Activated T-helper 1 cell treated with anti-CD3 and anti-CD28 coated beads, Interleukin-12 subunit alpha, Interleukin-12 subunit beta, Interleukin-2, Interleukin-4 antibody, amounts not matched to agents 30 ng/mL and 10 ng/mL and 1 ng/mL, durations not matched to agents 14 hours and 24 hours and 36 hours (primary cell): Measurements from ENCODE around the gene SMG9. TPM values are rescaled to one million over a fixed set of nuclear protein-coding genes. Genes with fewer than 3 reads are reported as not detected.

Source experiments
- DNase-seq: peaks from one replicate; pipeline ENCODE4 v3.0.0; 2021; ENCODE audit warnings: low spot score
- H3K27ac Mint-ChIP-seq: one replicate; pipeline ENCODE4 v1.8.0; 2021; ENCODE audit warnings: mild to moderate bottlenecking, mixed read lengths
- H3K27me3 Mint-ChIP-seq: one replicate; pipeline ENCODE4 v1.8.0; 2022; ENCODE audit warnings: mild to moderate bottlenecking, moderate library complexity, mixed read lengths; ENCODE audit not compliant: insufficient read depth
- H3K36me3 Mint-ChIP-seq: one replicate; pipeline ENCODE4 v1.8.0; 2021; ENCODE audit warnings: low read depth, mixed read lengths
- H3K4me1 Mint-ChIP-seq: one replicate; pipeline ENCODE4 v1.8.0; 2021; ENCODE audit warnings: low read depth, mixed read lengths
- H3K4me3 Mint-ChIP-seq: one replicate; pipeline ENCODE4 v1.8.0; 2021; ENCODE audit warnings: mild to moderate bottlenecking, moderate library complexity, mixed read lengths
- H3K9me3 Mint-ChIP-seq: one replicate; pipeline ENCODE4 v1.8.0; 2021; ENCODE audit warnings: mixed read lengths
- intact Hi-C: fragments of 100-400 bp; cut with micrococcal nuclease; formaldehyde crosslinking; loops from one replicate; pipeline ENCODE4 v1.15.1; 2024
- total RNA-seq: library from RNA; stranded (reverse); gene quantifications from 2 replicates; pipeline ENCODE4 v1.2.3, GENCODE V29; 2022

The SMG9 gene
- total RNA-seq, 1 donor from 2014 or later: 89.2 TPM

GRCh38 chr19:43763473-43763939 lies 8.7 kb upstream of the SMG9 start:
- Mint-ChIP-seq H3K27me3 (no peaks in the 10 kb centered on the region), H3K9me3 (no peaks in the 10 kb centered on the region), H3K27ac (peak overlapping the region; percentile 89), H3K36me3 (peaks cover 61% of the 10 kb centered on the region), H3K4me1 (peaks cover 81% of the 10 kb centered on the region), H3K4me3 (peak overlapping the region; percentile 57)
- no peak for DNase-seq
- intact Hi-C loops: no loop called here

- Mint-ChIP-seq H3K4me3 (no peak overlapping the region), H3K27ac (peak overlapping the region; percentile 89)
- intact Hi-C loops: no loop called here
These were observed 8.1 kb upstream of the SMG9 start for GRCh38 chr19:43762814-43763213.

GRCh38 chr19:43760941-43761340 lies 6.2 kb upstream of the SMG9 start:
- Mint-ChIP-seq H3K27ac (peak overlapping the region; percentile 76), H3K27me3 (no peaks in the 10 kb centered on the region), H3K4me1 (peaks cover 74% of the 10 kb centered on the region), H3K4me3 (no peak overlapping the region), H3K9me3 (no peaks in the 10 kb centered on the region), H3K36me3 (peaks cover 47% of the 10 kb centered on the region)
- no peak for DNase-seq
- intact Hi-C loops: no loop called here

More at GRCh38 chr19:43762814-43763213, 8.1 kb upstream of the SMG9 start:
- peaks cover 74% of the 10 kb centered on the region for H3K4me1 Mint-ChIP-seq
- H3K27me3 Mint-ChIP-seq: no peaks in the 10 kb centered on the region
- peaks cover 56% of the 10 kb centered on the region for H3K36me3 Mint-ChIP-seq
- DNase-seq: no peak
- H3K9me3 Mint-ChIP-seq: no peaks in the 10 kb centered on the region

DNA sequence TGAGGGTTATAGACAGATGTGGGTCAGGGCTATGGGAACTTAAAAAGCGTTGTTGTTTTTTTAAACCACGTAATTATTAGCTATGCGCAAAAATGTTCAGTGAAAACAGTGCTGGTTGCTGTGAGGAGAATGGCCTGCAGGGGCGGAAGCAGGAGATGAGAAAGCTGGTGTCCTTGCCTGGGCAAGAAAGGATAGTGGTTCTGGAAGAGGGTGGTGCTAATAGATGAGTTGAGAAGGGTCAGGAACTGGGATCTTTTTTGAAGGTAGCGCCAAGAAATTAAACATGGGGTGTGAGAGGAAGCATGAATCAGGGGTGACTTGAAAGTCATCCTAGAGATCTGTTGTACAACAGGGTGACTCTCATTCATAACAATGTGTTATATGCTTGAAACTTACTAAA lies 4.8 kb upstream of the SMG9 start:
- H3K9me3 Mint-ChIP-seq: no peaks in the 10 kb centered on the region

GRCh38 chr19:43755256-43755801 lies 567 bp upstream of the SMG9 start:
- peak overlapping the region; percentile 98 for H3K4me3 Mint-ChIP-seq
- H3K27me3 Mint-ChIP-seq: peaks cover 2% of the 10 kb centered on the region
- no peaks in the 10 kb centered on the region for H3K9me3 Mint-ChIP-seq
- H3K36me3 Mint-ChIP-seq: peaks cover 40% of the 10 kb centered on the region
- intact Hi-C loops: loop anchor here (2.0 kb wide), 1 partner anchor 223 kb away; the partner anchor contains the start of gene ZNF575
- H3K27ac Mint-ChIP-seq: peak overlapping the region; percentile 100
- peaks cover 52% of the 10 kb centered on the region for H3K4me1 Mint-ChIP-seq
- peak; percentile 79 for DNase-seq

More for the DNA sequence above, 4.8 kb upstream of the SMG9 start:
- H3K36me3 Mint-ChIP-seq: peaks cover 48% of the 10 kb centered on the region
- intact Hi-C loops: no loop called here
- DNase-seq: no peak
- peak overlapping the region; percentile 5 for H3K27ac Mint-ChIP-seq
- peaks cover 61% of the 10 kb centered on the region for H3K4me1 Mint-ChIP-seq
- no peak overlapping the region for H3K4me3 Mint-ChIP-seq
- H3K27me3 Mint-ChIP-seq: peaks cover 1% of the 10 kb centered on the region

GRCh38 chr19:43754253-43754502 lies 584 bp downstream of the SMG9 start:
- Mint-ChIP-seq H3K36me3 (peaks cover 43% of the 10 kb centered on the region), H3K27ac (peak overlapping the region; percentile 100), H3K9me3 (no peaks in the 10 kb centered on the region), H3K4me1 (peaks cover 57% of the 10 kb centered on the region), H3K27me3 (peaks cover 2% of the 10 kb centered on the region), H3K4me3 (peak overlapping the region; percentile 98)
- intact Hi-C loops: loop anchor here (1.0 to 2.0 kb wide), 11 partner anchors 9 to 993 kb away; partner anchors contain the start of genes IRGQ, ZNF283, ZNF428 and ZNF575
- no peak for DNase-seq

- peaks cover 56% of the 10 kb centered on the region for H3K4me1 Mint-ChIP-seq
- H3K27ac Mint-ChIP-seq: peak overlapping the region; percentile 65
- H3K27me3 Mint-ChIP-seq: peaks cover 2% of the 10 kb centered on the region
- no peak for DNase-seq
- H3K4me3 Mint-ChIP-seq: peak overlapping the region; percentile 2
- H3K9me3 Mint-ChIP-seq: no peaks in the 10 kb centered on the region
- intact Hi-C loops: no loop called here
- peaks cover 51% of the 10 kb centered on the region for H3K36me3 Mint-ChIP-seq
These were observed 2.4 kb downstream of the SMG9 start for GRCh38 chr19:43752287-43752875.

- H3K9me3 Mint-ChIP-seq: no peaks in the 10 kb centered on the region
- intact Hi-C loops: no loop called here
These were observed 3.1 kb downstream of the SMG9 start for GRCh38 chr19:43751466-43752220.

GRCh38 chr19:43749898-43750297 lies 4.9 kb downstream of the SMG9 start:
- Mint-ChIP-seq H3K4me1 (peaks cover 48% of the 10 kb centered on the region), H3K9me3 (no peaks in the 10 kb centered on the region), H3K27ac (no peak overlapping the region), H3K36me3 (peaks cover 54% of the 10 kb centered on the region), H3K4me3 (no peak overlapping the region), H3K27me3 (peaks cover 2% of the 10 kb centered on the region)
- DNase-seq: no peak
- intact Hi-C loops: no loop called here

More at GRCh38 chr19:43751466-43752220, 3.1 kb downstream of the SMG9 start:
- Mint-ChIP-seq H3K4me1 (peaks cover 49% of the 10 kb centered on the region), H3K4me3 (peak overlapping the region; percentile 2), H3K27me3 (peaks cover 2% of the 10 kb centered on the region), H3K36me3 (peaks cover 54% of the 10 kb centered on the region), H3K27ac (peak overlapping the region; percentile 65)
- no peak for DNase-seq

DNA sequence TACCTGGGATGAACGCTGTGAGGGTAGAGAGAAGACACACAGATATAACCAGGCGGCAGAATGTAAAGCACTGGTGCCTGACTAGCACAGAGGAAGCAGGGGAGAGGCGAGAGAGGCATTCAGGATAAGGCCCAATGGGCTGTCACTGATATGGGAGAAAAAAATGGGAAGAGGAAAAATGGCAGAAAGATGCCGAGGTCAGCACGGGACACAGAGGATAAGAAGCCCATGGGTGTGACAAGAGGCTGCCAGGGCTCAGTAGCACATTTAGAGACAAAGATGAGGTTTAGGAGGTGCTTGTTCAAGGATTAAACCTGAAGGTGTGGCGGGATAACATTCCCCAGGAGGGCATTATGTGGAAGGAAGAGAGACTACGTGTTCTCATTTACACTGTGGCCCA lies 5.6 kb downstream of the SMG9 start:
- Mint-ChIP-seq H3K4me1 (peaks cover 51% of the 10 kb centered on the region), H3K27me3 (no peaks in the 10 kb centered on the region)

GRCh38 chr19:43748685-43749084 lies 6.1 kb downstream of the SMG9 start:
- Mint-ChIP-seq H3K36me3 (peaks cover 63% of the 10 kb centered on the region), H3K27ac (peak overlapping the region; percentile 31), H3K27me3 (no peaks in the 10 kb centered on the region), H3K4me1 (peaks cover 55% of the 10 kb centered on the region), H3K9me3 (no peaks in the 10 kb centered on the region), H3K4me3 (no peak overlapping the region)
- intact Hi-C loops: no loop called here
- DNase-seq: no peak

More for the DNA sequence above, 5.6 kb downstream of the SMG9 start:
- Mint-ChIP-seq H3K9me3 (no peaks in the 10 kb centered on the region), H3K36me3 (peaks cover 59% of the 10 kb centered on the region), H3K4me3 (no peak overlapping the region), H3K27ac (peak overlapping the region; percentile 19)
- intact Hi-C loops: no loop called here
- DNase-seq: no peak

GRCh38 chr19:43748205-43748594 lies 6.6 kb downstream of the SMG9 start:
- Mint-ChIP-seq H3K4me3 (no peak overlapping the region), H3K4me1 (peaks cover 52% of the 10 kb centered on the region), H3K9me3 (no peaks in the 10 kb centered on the region), H3K36me3 (peaks cover 65% of the 10 kb centered on the region), H3K27me3 (no peaks in the 10 kb centered on the region), H3K27ac (peak overlapping the region; percentile 26)
- no peak for DNase-seq
- intact Hi-C loops: no loop called here

GRCh38 chr19:43747557-43748204 lies 7.1 kb downstream of the SMG9 start:
- Mint-ChIP-seq H3K4me3 (no peak overlapping the region), H3K36me3 (peaks cover 65% of the 10 kb centered on the region)
- intact Hi-C loops: no loop called here

More at GRCh38 chr19:43747557-43748204, 7.1 kb downstream of the SMG9 start:
- Mint-ChIP-seq H3K9me3 (no peaks in the 10 kb centered on the region), H3K4me1 (peaks cover 47% of the 10 kb centered on the region), H3K27me3 (no peaks in the 10 kb centered on the region), H3K27ac (peak overlapping the region; percentile 26)
- DNase-seq: no peak
